HG03280 (cell line): Measurements from ENCODE around the gene AGMO.

ENCODE experiments used
- ATAC-seq: cut with Tn5 transposase; IDR thresholded peaks from one replicate; pipeline ENCODE4 v1.9.1; 2021; ENCODE audit warnings: mild to moderate bottlenecking, moderate library complexity; ENCODE audit not compliant: unreplicated experiment

Gene AGMO

GRCh38 chr7:15462721-15463389, 99.0 kb downstream of the AGMO start:
- ATAC-seq = no peak

DNA sequence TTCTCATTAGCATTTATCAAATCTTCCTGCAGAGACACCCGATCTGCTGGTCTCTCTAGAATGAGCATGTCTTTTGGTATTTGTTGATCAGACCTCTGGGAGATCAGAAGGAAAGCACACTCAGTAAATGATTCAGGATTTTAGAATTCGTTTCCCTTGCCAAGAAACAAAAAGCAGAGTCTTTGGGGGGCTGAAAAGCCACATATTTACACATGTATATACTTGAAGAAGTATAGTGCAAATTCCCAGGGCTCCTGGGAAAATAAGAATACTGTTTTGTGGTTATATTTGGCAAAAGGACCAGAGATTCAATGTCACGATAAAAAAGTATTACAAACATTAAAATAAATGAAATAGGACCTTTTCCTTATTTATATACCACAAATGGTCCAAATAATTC, 100.2 kb downstream of the AGMO start:
- ATAC-seq = no peak

DNA sequence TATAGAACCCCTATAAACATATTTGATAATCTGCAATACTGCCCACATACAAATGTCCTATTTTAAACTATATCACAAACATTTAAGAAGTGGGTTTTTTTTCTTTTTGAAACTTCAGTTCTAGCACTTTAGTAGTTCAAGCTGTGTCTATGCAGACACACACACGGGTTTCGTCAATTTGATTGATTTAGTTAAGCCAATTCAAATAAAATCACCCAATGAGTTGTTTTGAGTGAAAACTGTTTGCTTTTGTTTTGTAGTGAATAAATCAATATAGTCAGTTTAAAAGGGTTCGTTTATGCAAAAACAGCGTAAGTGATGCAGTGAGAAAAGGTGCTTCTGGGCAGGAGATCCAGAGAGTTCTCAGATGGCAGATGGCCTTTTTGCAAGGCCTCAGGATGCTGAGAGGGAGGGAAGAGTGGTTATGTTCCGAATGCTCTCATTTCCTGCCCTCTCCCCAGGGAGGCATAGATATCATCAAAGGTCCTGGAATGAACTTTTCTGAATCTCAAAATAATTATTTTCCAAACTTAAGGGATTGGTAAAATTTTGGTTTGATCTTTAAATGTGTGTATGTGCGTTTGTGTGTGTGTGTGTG, 102.7 kb downstream of the AGMO start:
- ATAC-seq = no peak

- no peak for ATAC-seq
These were observed 103.5 kb downstream of the AGMO start for GRCh38 chr7:15457990-15458955.

GRCh38 chr7:15452670-15453069, 109.1 kb downstream of the AGMO start:
- no peak for ATAC-seq

- ATAC-seq = no peak
These were observed 115.1 kb downstream of the AGMO start for GRCh38 chr7:15446722-15447121.

- no peak for ATAC-seq
These were observed 115.5 kb downstream of the AGMO start for GRCh38 chr7:15446280-15446679.

DNA sequence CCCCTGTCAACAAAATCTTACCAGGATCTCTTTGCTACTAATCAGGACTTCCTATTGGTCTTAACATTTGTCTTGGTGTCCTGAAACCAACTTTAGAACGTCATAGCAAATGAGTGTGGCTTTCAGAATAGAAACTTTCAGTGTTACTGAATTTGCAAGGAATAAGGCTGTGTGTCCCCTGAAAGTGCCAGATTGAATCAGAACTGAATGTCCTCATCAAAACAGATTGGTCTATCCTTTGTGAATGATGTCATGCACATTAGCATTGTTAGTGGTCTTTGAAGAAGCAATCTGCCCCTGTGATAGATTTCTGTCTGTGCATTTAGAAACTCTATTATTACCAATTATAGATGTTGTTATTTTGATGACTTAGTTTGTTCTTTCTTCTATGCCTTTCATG, 119.9 kb downstream of the AGMO start:
- ATAC-seq = no peak

DNA sequence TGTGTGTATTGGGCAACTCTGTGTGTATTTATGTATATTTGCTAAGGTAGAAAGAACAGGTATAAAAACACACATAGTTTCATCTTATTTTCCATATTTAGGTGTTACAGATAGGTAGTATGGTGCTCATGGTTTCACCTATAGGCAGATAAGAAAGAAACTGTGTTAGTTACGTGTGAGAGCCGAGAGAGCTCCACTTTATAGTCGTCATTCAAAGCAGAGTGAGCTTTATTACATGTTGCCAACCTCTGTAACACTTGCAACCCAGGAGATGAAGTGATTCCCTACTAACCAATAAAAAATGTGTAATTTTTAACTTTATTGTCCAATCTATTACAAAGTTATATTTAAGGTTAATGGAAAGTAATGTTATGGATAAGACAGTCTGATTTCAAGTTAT, 121.3 kb downstream of the AGMO start:
- ATAC-seq = no peak

- no peak for ATAC-seq
These were observed 122.0 kb downstream of the AGMO start for GRCh38 chr7:15439853-15440252.

DNA sequence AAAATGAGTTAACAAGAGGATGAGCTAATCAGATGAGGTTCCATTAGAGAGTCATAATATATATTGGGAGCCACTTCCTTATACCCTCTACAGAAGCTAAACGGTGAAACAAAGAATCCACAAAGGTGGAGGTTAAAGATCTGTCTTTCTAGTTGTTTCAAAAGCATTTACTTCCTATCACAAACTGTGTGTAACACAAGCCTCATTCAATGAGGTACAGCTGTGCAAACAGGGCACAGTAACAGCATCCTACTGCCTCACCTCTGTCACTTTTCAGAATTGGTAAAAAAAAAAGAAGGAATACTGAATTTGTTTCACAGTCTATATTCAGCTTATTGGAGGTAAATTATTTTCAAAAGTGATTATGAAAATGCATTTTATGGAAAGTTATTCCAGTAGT, 128.7 kb downstream of the AGMO start:
- no peak for ATAC-seq

DNA sequence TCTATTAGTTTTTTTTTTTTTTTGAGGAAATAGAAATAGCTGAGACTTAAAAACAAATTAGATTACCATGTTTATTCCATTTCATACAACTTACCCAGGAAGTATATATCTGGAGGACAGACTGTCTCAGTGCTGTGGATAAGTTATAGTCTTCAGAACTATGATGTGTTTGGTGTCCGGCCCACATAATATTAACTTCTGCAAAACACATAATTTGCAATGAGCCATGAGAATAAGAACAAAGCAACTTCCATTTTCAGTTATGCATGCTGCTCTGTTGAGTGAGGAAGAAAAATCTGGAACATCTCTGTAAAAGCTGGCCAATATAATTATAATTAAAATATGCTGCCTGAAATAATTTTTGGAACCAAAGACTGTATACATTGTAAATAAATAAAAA, 130.9 kb downstream of the AGMO start:
- ATAC-seq = no peak

DNA sequence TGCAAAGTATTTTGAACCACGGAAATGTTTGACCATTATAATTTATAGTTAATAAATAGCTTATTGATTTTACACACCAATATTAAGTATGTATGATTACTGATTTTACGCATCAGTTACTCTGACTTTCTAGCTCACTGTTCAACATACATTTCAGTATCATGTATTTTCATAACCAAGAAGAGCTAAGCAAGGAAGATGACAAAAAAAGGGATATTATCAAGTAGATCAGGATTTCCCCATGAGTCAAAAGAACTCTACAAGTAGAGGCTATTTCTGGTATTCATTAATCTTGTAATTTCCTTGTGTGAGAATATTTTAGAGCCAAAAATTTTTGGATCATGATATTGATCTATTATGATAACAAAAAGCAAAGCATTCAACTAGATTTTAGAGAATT, 131.6 kb downstream of the AGMO start:
- ATAC-seq = no peak

DNA sequence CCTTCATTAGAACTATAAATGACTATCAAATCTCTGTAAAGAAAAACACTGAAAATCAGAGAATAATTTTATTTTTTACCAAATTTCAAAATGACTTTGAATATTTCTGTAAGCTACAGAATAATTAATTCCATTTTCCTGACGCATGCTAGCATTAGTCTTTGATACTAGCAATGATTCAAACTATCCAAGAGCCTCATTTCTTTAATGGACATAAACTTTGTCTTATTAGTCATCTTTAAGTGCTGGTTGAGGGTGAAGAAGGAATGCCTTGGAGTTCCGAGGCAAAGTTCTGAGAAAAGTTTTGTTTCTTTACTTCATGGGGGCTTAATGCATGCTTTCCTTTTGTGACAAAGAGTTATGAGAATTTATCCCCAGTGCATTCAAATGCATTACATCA, 137.3 kb downstream of the AGMO start:
- ATAC-seq = no peak

DNA sequence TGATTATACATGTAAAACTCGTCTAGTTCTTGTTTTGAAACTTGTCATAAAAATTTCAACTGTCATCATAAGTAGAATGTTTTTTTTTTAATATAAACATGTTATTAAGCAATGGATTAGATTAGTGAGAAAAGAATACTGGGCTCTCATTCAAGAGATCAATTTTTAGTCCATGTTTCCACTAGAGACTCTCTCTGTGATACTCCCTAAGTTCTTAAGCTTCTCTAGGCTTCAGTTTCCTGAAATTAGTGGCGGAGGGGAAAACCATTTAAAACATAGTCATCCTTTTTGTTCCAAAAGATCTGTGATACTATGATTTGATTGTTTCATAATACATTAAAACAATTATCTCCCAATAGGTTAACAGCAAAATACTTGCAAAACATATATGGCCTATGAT, 142.2 kb downstream of the AGMO start:
- no peak for ATAC-seq

GRCh38 chr7:15418264-15418663, 143.6 kb downstream of the AGMO start:
- no peak for ATAC-seq

- no peak for ATAC-seq
These were observed 144.3 kb downstream of the AGMO start for GRCh38 chr7:15417341-15417988.

DNA sequence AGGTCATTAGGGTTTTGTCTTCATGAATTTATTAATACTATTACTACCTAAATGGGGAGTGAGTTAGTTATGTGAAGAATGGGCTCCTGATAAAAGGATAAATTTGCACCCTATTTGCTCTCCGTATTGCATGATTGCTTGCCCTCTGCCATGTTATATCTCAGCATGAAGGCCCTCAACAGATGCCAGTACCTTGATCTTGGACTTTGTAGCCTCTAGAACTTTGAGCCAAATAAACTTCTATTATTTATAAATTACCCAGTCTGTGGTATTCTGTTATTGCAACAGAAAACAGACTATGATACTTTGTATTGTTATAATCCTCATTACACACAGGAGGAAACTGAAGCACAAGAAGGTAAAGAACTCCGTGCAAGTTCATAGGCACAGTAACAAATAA, 150.8 kb downstream of the AGMO start:
- no peak for ATAC-seq

GRCh38 chr7:15407910-15408309, 153.9 kb downstream of the AGMO start:
- no peak for ATAC-seq

- ATAC-seq = no peak
These were observed 158.1 kb downstream of the AGMO start for GRCh38 chr7:15403751-15404150.

DNA sequence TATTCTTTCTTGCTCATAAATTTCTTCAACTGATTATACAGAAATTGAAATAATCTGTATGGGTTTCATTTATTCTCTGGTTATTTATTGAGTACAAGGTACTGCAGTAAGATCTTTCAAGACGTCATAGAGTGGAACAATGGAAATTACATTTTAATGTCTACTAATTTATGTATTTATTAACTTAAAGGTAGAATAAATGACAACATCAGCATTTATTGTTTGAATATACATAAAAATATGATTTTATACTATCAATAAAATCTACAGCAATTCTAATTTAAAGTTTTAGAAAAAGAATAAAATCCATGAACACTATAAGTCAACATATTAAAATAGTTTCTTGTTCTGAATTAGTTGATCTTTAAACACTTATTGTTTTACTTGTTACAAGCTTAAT, 158.5 kb downstream of the AGMO start:
- ATAC-seq = no peak
